ENCODE data around the gene ITPKA.
A peak's percentile ranks its signal among the peaks of the same experiment; 100 is the strongest.

The ITPKA gene

GRCh38 chr15:41511899-41512369, 18.3 kb downstream of the ITPKA start:
- DNase-seq, result no peak

DNA sequence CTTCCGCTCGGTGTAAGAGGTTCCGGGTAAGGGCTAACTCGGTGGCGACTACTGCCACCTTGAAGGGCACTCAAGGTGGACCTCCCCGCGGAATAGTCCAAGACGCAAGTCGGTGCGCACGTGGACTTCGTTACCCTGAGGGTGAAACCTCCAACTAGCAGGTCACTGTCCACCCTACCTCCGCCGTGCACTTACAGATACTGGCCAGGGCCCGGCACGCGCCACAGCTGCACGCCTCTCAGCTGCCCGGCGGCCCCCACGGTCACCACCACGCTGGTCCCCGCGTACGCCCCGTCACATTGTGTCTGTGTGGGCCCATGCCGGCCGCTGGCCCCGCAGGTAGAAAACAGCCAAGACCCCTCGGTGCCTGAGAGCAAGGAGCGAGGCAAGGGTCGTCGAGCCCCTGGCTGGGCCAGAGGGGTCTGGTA, 18.9 kb downstream of the ITPKA start:
- DNase-seq, result no peak

DNA sequence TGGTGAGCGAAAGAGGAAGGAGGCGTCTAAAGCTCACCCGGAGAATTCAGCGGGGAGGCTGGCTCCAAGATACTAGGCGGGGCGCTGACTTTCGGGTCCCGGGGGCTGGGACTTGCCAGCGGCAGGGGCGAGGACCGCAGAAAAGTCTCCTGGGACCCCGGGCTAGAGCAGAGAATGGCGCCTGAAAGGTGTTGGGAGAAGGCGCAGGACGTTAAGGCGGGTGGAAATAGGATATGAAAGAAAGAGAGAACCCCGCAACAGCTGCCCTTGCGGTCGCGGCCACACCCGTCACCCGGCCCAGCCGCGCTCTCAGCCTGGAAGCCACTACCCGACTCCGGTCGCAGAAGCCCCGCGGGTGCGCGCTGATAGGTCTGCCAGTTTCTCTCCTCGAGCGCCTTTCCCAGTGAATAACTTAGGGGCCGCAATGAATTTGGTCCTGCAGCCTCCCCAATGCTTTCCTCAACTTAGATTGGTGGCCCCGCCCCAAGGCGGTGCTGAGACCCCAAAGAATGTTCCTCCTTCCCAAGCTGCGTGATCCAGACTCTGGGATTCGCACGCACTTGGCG, 19.3 kb downstream of the ITPKA start:
- peak; percentile 25 for DNase-seq

- peak; percentile 12 for DNase-seq
Measured at GRCh38 chr15:41513506-41514227, 20.0 kb downstream of the ITPKA start, which contains the start of gene LTK. Gene LTK, minus strand, starts transcription at chr15:41513827. Its CDS starts 118 bp downstream, at chr15:41513709.

GRCh38 chr15:41517895-41518449, 24.3 kb downstream of the ITPKA start:
- no peak for DNase-seq

GRCh38 chr15:41520636-41521035, 27.0 kb downstream of the ITPKA start:
- no peak for DNase-seq

GRCh38 chr15:41521614-41522013, 27.9 kb downstream of the ITPKA start:
- DNase-seq, result no peak

GRCh38 chr15:41523097-41523496, 29.4 kb downstream of the ITPKA start:
- DNase-seq, result no peak

DNA sequence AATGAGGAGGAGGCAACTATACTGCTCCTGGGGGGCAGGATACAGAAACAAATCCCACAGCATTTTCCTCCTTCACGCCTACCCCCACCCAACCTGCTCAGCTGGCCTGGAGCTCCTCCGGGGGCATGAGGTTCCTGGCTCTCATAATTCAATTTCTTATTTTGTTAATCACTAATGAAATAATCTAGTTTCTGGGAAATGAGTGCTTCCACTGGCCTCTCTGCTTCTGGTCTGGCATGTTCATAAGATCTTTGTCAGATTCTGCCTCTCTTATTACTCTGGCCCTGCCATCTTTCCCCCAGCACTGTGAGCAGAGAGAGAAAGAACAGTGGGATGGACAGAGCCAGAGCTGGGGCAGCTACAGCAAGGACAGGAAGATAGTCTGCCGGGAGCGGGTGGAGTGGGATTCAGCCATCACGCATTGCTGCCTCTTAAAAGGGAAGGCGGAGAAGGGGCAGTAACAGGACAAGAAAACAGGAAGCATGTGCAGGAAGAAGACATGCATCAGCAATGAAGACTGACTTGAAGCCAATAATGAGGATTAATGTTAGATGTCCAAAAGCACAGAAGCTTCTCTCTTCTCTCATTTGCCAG, 36.8 kb downstream of the ITPKA start:
- DNase-seq, result no peak

GRCh38 chr15:41535544-41535943, 41.9 kb downstream of the ITPKA start:
- DNase-seq, result no peak

DNA sequence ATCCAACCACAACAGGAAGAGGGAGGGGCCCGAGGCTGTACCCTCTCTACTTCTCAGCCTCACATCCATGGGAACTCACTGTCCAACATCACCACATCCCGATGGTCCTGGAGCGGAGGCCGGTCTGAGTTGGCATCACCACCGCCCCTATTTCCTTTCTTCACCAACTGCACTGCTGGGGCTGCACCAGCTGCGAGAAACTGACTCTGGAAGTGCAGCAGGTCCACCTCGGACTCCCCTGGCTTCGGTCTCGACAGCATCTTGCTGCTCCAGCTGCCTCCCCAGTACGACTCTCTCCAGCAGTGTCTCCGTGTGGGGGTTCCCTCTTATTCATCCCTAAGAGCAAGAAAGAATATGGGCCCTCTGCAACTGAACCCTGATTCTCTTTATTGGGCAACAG, 43.2 kb downstream of the ITPKA start:
- no peak for DNase-seq

GRCh38 chr15:41543521-41543870, 49.8 kb downstream of the ITPKA start:
- DNase-seq, result no peak

DNA sequence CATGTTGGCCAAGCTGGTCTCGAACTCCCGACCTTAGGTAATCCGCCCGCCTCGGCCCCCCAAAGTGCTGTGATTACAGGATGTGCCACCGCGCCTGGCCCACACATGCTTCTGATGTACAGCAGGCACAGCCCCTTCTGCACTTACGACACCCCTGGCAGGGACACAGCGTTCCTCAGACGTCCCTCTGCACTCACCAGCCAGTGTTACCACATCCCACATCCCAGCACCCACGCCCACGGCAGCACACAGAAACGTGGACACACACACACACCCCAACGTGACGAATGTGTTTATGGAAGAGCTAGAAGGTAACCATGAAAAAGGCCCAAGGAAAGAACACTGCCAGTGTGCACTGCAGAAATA, 51.0 kb downstream of the ITPKA start:
- DNase-seq, result no peak

- no peak for DNase-seq
Measured at GRCh38 chr15:41545218-41545617, 51.5 kb downstream of the ITPKA start.

DNA sequence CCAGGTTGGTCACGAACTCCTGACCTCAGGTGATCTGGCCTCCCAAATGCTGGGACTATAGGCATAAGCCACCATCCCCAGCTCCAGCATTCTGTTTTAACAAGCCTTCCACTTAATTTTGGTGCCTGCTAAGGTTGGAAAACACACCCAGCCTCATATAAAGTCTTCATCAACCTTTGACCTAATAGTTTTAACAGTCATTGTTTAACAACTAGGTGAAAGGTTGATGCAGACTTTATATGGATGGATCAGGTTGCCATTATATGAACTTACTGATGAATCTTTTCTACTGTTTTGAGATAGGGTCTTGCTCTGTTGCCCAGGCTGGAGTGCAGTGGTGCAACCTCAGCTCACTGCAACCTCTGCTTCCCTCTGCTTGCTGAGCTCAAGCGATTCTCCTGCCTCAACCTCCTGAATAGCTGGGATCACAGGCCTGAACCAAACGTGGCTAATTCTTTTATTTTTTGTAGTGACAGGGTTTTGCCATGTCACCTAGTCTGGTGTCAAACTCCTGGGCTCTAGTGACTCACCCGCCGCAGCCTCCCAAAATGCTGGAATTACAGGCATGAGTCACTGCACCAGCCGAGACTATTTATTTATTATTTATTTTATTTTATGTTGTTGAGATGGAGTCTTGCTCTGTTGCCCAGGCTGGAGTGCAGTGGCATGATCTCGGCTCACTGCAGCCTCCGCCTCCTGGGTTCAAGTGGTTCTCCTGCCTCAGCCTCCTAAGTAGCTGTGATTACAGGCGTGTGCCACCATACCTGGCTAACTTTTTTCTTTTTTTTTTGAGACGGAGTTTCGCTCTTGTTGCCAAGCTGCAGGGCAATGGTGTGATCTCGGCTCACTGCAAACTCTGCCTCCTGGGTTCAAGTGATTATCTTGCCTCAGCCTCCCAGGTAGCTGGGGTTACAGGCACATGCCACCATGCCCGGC, 53.4 kb downstream of the ITPKA start:
- DNase-seq, result no peak

- no peak for DNase-seq
Measured at GRCh38 chr15:41550066-41550775, 56.5 kb downstream of the ITPKA start.
